Measurements from ENCODE around the gene TRIM2.

DNA sequence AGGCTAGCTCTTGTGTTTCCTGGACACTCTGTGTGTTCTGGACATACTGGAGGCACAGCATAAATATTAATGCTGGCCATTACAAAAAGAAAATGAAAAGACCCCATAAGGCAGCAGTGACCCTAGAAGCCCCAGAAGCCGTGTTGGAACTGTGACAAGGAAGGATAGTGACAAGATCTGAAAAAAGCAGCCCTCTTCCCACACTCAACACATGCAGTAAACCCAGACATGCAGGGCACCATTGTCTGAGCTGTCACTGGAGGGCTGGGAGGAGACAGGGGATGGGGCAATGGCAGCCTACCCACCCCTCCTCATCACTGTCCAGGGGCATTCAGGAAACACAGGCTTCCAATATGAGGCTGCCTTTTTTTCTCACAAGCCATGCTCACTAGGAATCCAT, 6.5 kb downstream of the TRIM2 start:
- TF ChIP-seq RXRA (IDR thresholded peaks at IDR 0.05; ENCODE audit: borderline replicate concordance, low read depth) = no peak
- TF ChIP-seq USF2 (IDR thresholded peaks at IDR 0.05; ENCODE audit: borderline replicate concordance, low read depth, low read length) = no peak
- no peak for TF ChIP-seq ZBTB33 (IDR thresholded peaks at IDR 0.05; ENCODE audit: borderline replicate concordance, low read depth)
- TF ChIP-seq, protein P1, sequence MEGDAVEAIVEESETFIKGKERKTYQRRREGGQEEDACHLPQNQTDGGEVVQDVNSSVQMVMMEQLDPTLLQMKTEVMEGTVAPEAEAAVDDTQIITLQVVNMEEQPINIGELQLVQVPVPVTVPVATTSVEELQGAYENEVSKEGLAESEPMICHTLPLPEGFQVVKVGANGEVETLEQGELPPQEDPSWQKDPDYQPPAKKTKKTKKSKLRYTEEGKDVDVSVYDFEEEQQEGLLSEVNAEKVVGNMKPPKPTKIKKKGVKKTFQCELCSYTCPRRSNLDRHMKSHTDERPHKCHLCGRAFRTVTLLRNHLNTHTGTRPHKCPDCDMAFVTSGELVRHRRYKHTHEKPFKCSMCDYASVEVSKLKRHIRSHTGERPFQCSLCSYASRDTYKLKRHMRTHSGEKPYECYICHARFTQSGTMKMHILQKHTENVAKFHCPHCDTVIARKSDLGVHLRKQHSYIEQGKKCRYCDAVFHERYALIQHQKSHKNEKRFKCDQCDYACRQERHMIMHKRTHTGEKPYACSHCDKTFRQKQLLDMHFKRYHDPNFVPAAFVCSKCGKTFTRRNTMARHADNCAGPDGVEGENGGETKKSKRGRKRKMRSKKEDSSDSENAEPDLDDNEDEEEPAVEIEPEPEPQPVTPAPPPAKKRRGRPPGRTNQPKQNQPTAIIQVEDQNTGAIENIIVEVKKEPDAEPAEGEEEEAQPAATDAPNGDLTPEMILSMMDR (IDR thresholded peaks at IDR 0.05) = no peak
- no peak for TF ChIP-seq RAD21 (IDR thresholded peaks at IDR 0.05; ENCODE audit: low read length)
- no peak for TF ChIP-seq RFX5 (IDR thresholded peaks at IDR 0.05; ENCODE audit: low read length)
- TF ChIP-seq MAX (IDR thresholded peaks at IDR 0.05; ENCODE audit: low read depth) = no peak
- TF ChIP-seq TAF1 (IDR thresholded peaks at IDR 0.05; ENCODE audit: borderline replicate concordance, low read depth, low read length) = no peak
- TF ChIP-seq GABPA (IDR thresholded peaks at IDR 0.05; ENCODE audit: low read depth) = no peak
- TF ChIP-seq RCOR1 (IDR thresholded peaks at IDR 0.05; ENCODE audit: low read length) = no peak
- TF ChIP-seq EP300 (IDR thresholded peaks at IDR 0.05; ENCODE audit: borderline replicate concordance in 1 of 2, low read depth in 1 of 2, low read length in 1 of 2) = no peak
- no peak for TF ChIP-seq ELF1 (IDR thresholded peaks at IDR 0.05)
